A549 (cell line): ENCODE measurements around the gene BTLA. TPM values are rescaled to one million over a fixed set of nuclear protein-coding genes. Genes with fewer than 3 reads are reported as not detected.

Source experiments
- ATAC-seq, 2 experiments: fragments of 200-7000 bp in 1 of 2; fragments of >200 bp in 1 of 2; cut with Nextera tagmentation in 1 of 2; cut with Tn5 transposase in 1 of 2; 3 replicates each; pipeline versions ENCODE4 v1.8.0 to v1.9.1; 2018 to 2020; ENCODE audit warnings: mild to moderate bottlenecking in 1 of 2, moderate library complexity in 1 of 2
- CTCF ChIA-PET: fragments of 300-600 bp; sonication (Branson Sonifier 250); formaldehyde crosslinking; extraction: SDS; loops from one replicate; lab custom pipeline; 2021; ENCODE audit warnings: antibody characterized with exemption, inconsistent platforms; lab: Yijun Ruan, JAX
- POLR2A ChIA-PET: fragments of 350-600 bp; formaldehyde crosslinking; extraction: SDS; loops from one replicate; lab custom pipeline; 2021; ENCODE audit warnings: antibody characterized with exemption, inconsistent platforms; lab: Yijun Ruan, JAX
- DNase-seq, 2 experiments: peaks; one replicate each; pipeline versions ENCODE4 v3.0.0 to v3.0.0-alpha.2; 2011 to 2016; ENCODE audit warnings: low read depth in 1 of 2, low spot score in 1 of 2
- FAIRE-seq: peaks from 2 replicates; lab custom pipeline; 2011; peaks lifted over from hg19 to GRCh38; lab: Jason Lieb, UNC
- H3K27ac ChIP-seq, 2 experiments: fragments of >200 bp; sonication (Bioruptor Twin); formaldehyde crosslinking; 3 replicates each; pipeline ENCODE4 v1.5.1; 2016 to 2017
- H3K4me1 ChIP-seq: fragments of >200 bp; sonication (Bioruptor Twin); formaldehyde crosslinking; 3 replicates; pipeline ENCODE4 v1.6.1; 2016
- H3K4me2 ChIP-seq: fragments of >200 bp; sonication (Bioruptor Twin); formaldehyde crosslinking; 3 replicates; pipeline ENCODE4 v1.6.1; 2016
- H3K4me3 ChIP-seq: fragments of >200 bp; sonication (Bioruptor Twin); formaldehyde crosslinking; 3 replicates; pipeline ENCODE4 v1.5.1; 2016
- H3K9me3 ChIP-seq: fragments of >200 bp; sonication (Bioruptor Twin); formaldehyde crosslinking; 3 replicates; pipeline ENCODE4 v1.6.1; 2016
- CBX2 ChIP-seq: fragments of 200-600 bp; sonication (generic); IDR thresholded peaks from 2 replicates; pipeline ENCODE4 v1.6.1; 2016; ENCODE audit warnings: low read depth, mild to moderate bottlenecking, borderline replicate concordance
- CBX8 ChIP-seq: fragments of 200-600 bp; sonication (generic); IDR thresholded peaks from 2 replicates; pipeline ENCODE4 v1.6.1; 2016
- CEBPB ChIP-seq, 2 experiments: fragments of >200 bp in 1 of 2; sonication (Bioruptor Twin) in 1 of 2; formaldehyde crosslinking in 1 of 2; IDR thresholded peaks; 2 replicates each; pipeline ENCODE4 v1.6.1; 2012 to 2016
- ESRRA ChIP-seq: fragments of 150-350 bp; IDR thresholded peaks from 2 replicates; pipeline ENCODE4 v1.6.1; 2014; ENCODE audit warnings: mild to moderate bottlenecking, low read length, borderline replicate concordance
- FOXS1 ChIP-seq: fragments of 250-450 bp; sonication (Bioruptor Pico); IDR thresholded peaks from 2 replicates; pipeline ENCODE4 v1.5.0; 2020; ENCODE audit warnings: mild to moderate bottlenecking, moderate library complexity
- GATA3 ChIP-seq: IDR thresholded peaks from 2 replicates; pipeline ENCODE4 v1.6.1; 2012; ENCODE audit warnings: borderline replicate concordance
- JUN ChIP-seq, 2 experiments: fragments of >200 bp; sonication (Bioruptor Twin); formaldehyde crosslinking; IDR thresholded peaks; 2 replicates in 1 of 2; 3 replicates in 1 of 2; pipeline ENCODE4 v1.6.1; 2016 to 2017
- KDM1A ChIP-seq: fragments of 200-600 bp; sonication (generic); IDR thresholded peaks from 2 replicates; pipeline ENCODE4 v1.6.1; 2016; ENCODE audit warnings: low read depth, mild to moderate bottlenecking
- KDM5A ChIP-seq: fragments of 200-600 bp; sonication (generic); IDR thresholded peaks from 2 replicates; pipeline ENCODE4 v1.6.1; 2016; ENCODE audit warnings: antibody characterized with exemption, mild to moderate bottlenecking
- MYC ChIP-seq: IDR thresholded peaks from 2 replicates; pipeline ENCODE4 v1.6.1; 2012; ENCODE audit warnings: mild to moderate bottlenecking, inconsistent platforms, low read length, improper control_type of control experiment, borderline replicate concordance
- NPAS2 ChIP-seq: fragments of 250-450 bp; sonication (Bioruptor Pico); IDR thresholded peaks from 2 replicates; pipeline ENCODE4 v1.8.0; 2022; ENCODE audit warnings: mild to moderate bottlenecking, moderate library complexity, borderline replicate concordance
- NR3C1 ChIP-seq: fragments of >200 bp; sonication (Bioruptor Twin); formaldehyde crosslinking; IDR thresholded peaks from 3 replicates; pipeline ENCODE4 v1.6.1; 2017
- TFCP2L1 ChIP-seq: fragments of 250-450 bp; sonication (Bioruptor Pico); IDR thresholded peaks from 2 replicates; pipeline ENCODE4 v1.5.0; 2021; ENCODE audit warnings: mild to moderate bottlenecking
- ZC3H11A ChIP-seq: fragments of 450-650 bp; IDR thresholded peaks from 2 replicates; pipeline ENCODE4 v1.6.1; 2014; ENCODE audit warnings: antibody characterized with exemption, mild to moderate bottlenecking
- ZFP36 ChIP-seq: fragments of 450-650 bp; IDR thresholded peaks from 2 replicates; pipeline ENCODE4 v1.6.1; 2014; ENCODE audit warnings: borderline replicate concordance; ENCODE audit not compliant: partially characterized antibody
- ZNF302 ChIP-seq: fragments of 250-450 bp; sonication (Bioruptor Pico); IDR thresholded peaks from 2 replicates; pipeline ENCODE4 v1.9.0; 2021; ENCODE audit warnings: inconsistent platforms, mild to moderate bottlenecking, moderate library complexity
- WGBS: methylation state at CpG from one replicate; pipeline ENCODE4 v1.1.6; 2017; ENCODE audit errors: missing lambda C conversion rate; 5-methylcytosine and 5-hydroxymethylcytosine counted together
- polyA plus RNA-seq, 4 experiments: library from polyadenylated mRNA; depleted of rRNA in 3 of 4; stranded (reverse); fragments of >200 nt; fragmentation: RNase III in 1 of 4; extraction: RNeasy Plus Mini Kit Qiagen cat#74134 plus additional on column Dnase treatment in 1 of 4; gene quantifications; 2 replicates in 3 of 4; 3 replicates in 1 of 4; pipeline ENCODE4 v1.2.3, GENCODE V29; 2011 to 2017
- TF ChIP-seq, protein P1 (sequence below): fragments of 450-650 bp; IDR thresholded peaks from 2 replicates; pipeline ENCODE4 v1.6.1; 2014; ENCODE audit warnings: antibody characterized with exemption
- TF ChIP-seq, protein P2 (sequence below): fragments of >200 bp; sonication (Bioruptor Twin); formaldehyde crosslinking; IDR thresholded peaks from 3 replicates; pipeline ENCODE4 v1.5.1; 2016
- TF ChIP-seq, protein P3 (sequence below): fragments of >200 bp; sonication (Bioruptor Twin); formaldehyde crosslinking; IDR thresholded peaks from 3 replicates; pipeline ENCODE4 v1.6.1; 2016
- TF ChIP-seq, protein P4 (sequence below): fragments of 250-450 bp; sonication (Bioruptor Pico); IDR thresholded peaks from 2 replicates; pipeline ENCODE4 v1.5.0; 2021; ENCODE audit warnings: mild to moderate bottlenecking, moderate library complexity, borderline replicate concordance
- TF ChIP-seq, protein P5 (sequence below): fragments of 250-450 bp; sonication (Bioruptor Pico); IDR thresholded peaks from 2 replicates; pipeline ENCODE4 v1.5.0; 2020; ENCODE audit warnings: low read depth, mild to moderate bottlenecking, moderate library complexity
- TF ChIP-seq, protein P6 (sequence below): IDR thresholded peaks from 2 replicates; pipeline ENCODE4 v1.6.1; 2012

The BTLA gene
- polyA plus RNA-seq, 2 of the 4 experiments (the other 2 are of a cell fraction): 0.03 TPM; not detected in 1

DNA sequence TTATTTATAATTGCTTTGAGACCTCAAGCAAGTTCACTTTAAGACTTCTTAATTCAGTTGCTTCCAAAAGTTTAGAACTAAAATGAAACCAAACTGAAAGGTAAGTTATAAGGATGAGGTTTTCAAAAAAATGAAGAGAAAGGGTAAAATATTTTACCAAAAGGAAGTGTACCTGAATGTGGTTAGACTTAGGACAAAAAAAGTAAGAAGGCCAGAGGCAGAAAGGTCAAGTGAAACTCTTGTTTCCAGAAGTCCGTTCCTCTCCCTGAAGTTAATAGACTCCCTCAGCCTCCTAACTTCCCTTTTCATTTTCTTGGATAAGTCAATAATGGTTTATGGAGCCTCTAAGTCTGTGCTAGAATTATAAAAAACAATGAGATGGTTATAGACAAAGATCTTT lies 16.6 kb downstream of the BTLA start:
- Histone ChIP-seq H3K4me2 (no peak overlapping the region), H3K9me3 (no peaks in the 10 kb centered on the region), H3K4me3 (no peak overlapping the region), H3K27ac (no peak overlapping the region), H3K4me1 (no peaks in the 10 kb centered on the region)
- POLR2A ChIA-PET: no interaction called here
- CTCF ChIA-PET: no interaction called here
- TF ChIP-seq ZC3H11A: no peak
- TF ChIP-seq FOXS1: no peak
- TF ChIP-seq, protein P1, sequence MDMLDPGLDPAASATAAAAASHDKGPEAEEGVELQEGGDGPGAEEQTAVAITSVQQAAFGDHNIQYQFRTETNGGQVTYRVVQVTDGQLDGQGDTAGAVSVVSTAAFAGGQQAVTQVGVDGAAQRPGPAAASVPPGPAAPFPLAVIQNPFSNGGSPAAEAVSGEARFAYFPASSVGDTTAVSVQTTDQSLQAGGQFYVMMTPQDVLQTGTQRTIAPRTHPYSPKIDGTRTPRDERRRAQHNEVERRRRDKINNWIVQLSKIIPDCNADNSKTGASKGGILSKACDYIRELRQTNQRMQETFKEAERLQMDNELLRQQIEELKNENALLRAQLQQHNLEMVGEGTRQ: no peak
- no peak for FAIRE-seq
- no peak for ATAC-seq
- 44% methylated on average over 1 of the region's 1 CpG for WGBS
- no peak for DNase-seq

DNA sequence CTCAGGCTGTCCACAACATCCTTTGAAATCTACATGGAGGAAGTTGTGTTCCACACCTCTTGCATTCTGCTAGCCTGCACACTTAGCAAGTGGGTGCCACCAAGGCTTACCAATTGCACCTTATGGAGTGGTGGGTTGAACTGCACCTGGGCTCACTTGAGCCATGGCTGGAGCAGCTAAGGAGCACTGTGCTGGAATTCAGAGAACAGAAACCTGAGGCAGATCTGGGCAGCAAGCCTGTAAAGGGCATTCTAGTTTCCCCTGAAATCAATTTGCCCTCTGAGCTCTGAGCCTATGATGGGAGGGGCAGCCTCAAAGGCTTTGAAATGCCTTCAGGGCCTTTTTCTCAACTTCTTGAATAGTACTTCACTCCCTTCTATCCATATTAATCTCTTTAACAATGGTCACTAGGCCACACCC lies 18.0 kb downstream of the BTLA start:
- ChIA-PET CTCF (no interaction called here), POLR2A (no interaction called here)
- FAIRE-seq: no peak
- ATAC-seq: no peak
- Histone ChIP-seq H3K4me3 (no peak overlapping the region), H3K4me1 (no peaks in the 10 kb centered on the region), H3K4me2 (no peak overlapping the region), H3K9me3 (no peaks in the 10 kb centered on the region), H3K27ac (no peak overlapping the region)
- DNase-seq: no peak
- TF ChIP-seq ZFP36: no peak
- TF ChIP-seq KDM1A: no peak
- TF ChIP-seq NPAS2 (CRISPR knock-in tag): no peak
- TF ChIP-seq MYC: no peak
- TF ChIP-seq CBX8: no peak
- TF ChIP-seq ESRRA: no peak
- TF ChIP-seq, protein P2, sequence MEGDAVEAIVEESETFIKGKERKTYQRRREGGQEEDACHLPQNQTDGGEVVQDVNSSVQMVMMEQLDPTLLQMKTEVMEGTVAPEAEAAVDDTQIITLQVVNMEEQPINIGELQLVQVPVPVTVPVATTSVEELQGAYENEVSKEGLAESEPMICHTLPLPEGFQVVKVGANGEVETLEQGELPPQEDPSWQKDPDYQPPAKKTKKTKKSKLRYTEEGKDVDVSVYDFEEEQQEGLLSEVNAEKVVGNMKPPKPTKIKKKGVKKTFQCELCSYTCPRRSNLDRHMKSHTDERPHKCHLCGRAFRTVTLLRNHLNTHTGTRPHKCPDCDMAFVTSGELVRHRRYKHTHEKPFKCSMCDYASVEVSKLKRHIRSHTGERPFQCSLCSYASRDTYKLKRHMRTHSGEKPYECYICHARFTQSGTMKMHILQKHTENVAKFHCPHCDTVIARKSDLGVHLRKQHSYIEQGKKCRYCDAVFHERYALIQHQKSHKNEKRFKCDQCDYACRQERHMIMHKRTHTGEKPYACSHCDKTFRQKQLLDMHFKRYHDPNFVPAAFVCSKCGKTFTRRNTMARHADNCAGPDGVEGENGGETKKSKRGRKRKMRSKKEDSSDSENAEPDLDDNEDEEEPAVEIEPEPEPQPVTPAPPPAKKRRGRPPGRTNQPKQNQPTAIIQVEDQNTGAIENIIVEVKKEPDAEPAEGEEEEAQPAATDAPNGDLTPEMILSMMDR: no peak
- TF ChIP-seq, protein P3, sequence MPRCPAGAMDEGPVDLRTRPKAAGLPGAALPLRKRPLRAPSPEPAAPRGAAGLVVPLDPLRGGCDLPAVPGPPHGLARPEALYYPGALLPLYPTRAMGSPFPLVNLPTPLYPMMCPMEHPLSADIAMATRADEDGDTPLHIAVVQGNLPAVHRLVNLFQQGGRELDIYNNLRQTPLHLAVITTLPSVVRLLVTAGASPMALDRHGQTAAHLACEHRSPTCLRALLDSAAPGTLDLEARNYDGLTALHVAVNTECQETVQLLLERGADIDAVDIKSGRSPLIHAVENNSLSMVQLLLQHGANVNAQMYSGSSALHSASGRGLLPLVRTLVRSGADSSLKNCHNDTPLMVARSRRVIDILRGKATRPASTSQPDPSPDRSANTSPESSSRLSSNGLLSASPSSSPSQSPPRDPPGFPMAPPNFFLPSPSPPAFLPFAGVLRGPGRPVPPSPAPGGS: no peak
- no peak for TF ChIP-seq KDM5A
- TF ChIP-seq CEBPB (IDR thresholded peaks at IDR 0.05): no peak

DNA sequence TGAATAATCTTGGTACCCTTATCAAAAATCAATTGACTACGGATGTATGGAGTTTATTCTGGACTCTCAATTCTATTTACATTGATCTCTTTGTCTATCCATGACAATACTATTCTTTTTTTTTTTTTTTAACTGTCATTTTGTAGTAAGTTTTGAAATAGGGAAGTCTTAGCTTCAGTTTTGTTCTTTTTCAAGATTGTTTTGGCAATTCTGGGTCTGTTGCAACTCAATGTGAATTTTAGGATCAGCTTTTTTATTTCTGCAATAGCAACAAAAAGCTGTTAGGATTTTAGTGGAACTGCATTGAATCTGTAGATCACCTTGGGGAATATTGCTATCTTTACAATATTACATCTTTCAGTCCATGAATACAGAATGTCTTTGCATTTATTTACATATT lies 21.4 kb downstream of the BTLA start:
- POLR2A ChIA-PET: no interaction called here
- no peak overlapping the region for H3K4me2 ChIP-seq
- FAIRE-seq (no peak), ATAC-seq (no peak), DNase-seq (no peak)
- no peaks in the 10 kb centered on the region for H3K4me1 ChIP-seq
- CTCF ChIA-PET: no interaction called here
- H3K9me3 ChIP-seq: no peaks in the 10 kb centered on the region
- H3K27ac ChIP-seq: no peak overlapping the region
- TF ChIP-seq NR3C1: no peak
- TF ChIP-seq, protein P4, sequence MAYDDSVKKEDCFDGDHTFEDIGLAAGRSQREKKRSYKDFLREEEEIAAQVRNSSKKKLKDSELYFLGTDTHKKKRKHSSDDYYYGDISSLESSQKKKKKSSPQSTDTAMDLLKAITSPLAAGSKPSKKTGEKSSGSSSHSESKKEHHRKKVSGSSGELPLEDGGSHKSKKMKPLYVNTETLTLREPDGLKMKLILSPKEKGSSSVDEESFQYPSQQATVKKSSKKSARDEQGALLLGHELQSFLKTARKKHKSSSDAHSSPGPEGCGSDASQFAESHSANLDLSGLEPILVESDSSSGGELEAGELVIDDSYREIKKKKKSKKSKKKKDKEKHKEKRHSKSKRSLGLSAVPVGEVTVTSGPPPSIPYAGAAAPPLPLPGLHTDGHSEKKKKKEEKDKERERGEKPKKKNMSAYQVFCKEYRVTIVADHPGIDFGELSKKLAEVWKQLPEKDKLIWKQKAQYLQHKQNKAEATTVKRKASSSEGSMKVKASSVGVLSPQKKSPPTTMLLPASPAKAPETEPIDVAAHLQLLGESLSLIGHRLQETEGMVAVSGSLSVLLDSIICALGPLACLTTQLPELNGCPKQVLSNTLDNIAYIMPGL (CRISPR knock-in tag): no peak
- TF ChIP-seq, protein P5, sequence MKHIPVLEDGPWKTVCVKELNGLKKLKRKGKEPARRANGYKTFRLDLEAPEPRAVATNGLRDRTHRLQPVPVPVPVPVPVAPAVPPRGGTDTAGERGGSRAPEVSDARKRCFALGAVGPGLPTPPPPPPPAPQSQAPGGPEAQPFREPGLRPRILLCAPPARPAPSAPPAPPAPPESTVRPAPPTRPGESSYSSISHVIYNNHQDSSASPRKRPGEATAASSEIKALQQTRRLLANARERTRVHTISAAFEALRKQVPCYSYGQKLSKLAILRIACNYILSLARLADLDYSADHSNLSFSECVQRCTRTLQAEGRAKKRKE (CRISPR knock-in tag): no peak
- no peak for TF ChIP-seq ZC3H11A
- no peak for TF ChIP-seq JUN (IDR thresholded peaks at IDR 0.05)
- no peak for TF ChIP-seq CBX2
- TF ChIP-seq, protein P1: no peak
- TF ChIP-seq KDM1A: no peak
- no peak for TF ChIP-seq TFCP2L1 (CRISPR knock-in tag)
- no peak for TF ChIP-seq ZNF302 (CRISPR knock-in tag)
- no peak for TF ChIP-seq GATA3
- TF ChIP-seq, protein P6, sequence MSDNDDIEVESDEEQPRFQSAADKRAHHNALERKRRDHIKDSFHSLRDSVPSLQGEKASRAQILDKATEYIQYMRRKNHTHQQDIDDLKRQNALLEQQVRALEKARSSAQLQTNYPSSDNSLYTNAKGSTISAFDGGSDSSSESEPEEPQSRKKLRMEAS: no peak
- no peak overlapping the region for H3K4me3 ChIP-seq
- 10% methylated on average over 1 of the region's 1 CpG for WGBS
